IPS-18c (cell line): ENCODE measurements around the gene KCNH8.
"Not testable (repeated sequence)": the region's sequence is repeated elsewhere in the genome, so short reads cannot be mapped to it uniquely, and the experiment has no call there.

Source experiments
- H3K4me3 ChIP-seq: 2 replicates; pipeline ENCODE4 v1.7.0; 2013; ENCODE audit warnings: low read depth, mild to moderate bottlenecking, low read length, moderate library complexity; ENCODE audit not compliant: insufficient read depth
- H3K9me3 ChIP-seq: one replicate; pipeline ENCODE4 v1.6.1; 2013; ENCODE audit warnings: mild to moderate bottlenecking, low read length, moderate library complexity; ENCODE audit not compliant: control insufficient read depth, insufficient read depth

Gene KCNH8

DNA sequence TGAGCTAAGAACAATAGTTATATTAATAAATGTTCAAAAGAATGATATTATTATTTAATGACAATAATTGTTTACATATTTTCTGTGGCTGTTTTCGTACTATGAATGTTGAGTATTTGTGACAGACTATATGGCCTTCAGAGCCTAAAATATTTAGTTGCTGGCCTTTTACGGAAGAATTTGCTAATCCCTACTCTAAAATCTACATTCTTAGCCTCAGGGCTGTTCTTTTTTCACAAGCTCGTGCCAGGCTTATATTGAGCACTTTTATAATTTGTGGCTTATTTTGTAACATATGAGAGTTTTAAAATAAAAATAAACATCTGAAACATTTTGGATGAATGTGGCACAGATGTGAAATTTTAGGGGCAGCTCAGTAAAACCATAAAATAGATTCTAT, 79.9 kb downstream of the KCNH8 start:
- no peak overlapping the region for H3K4me3 ChIP-seq

GRCh38 chr3:19229086-19229485, 80.8 kb downstream of the KCNH8 start:
- Histone ChIP-seq H3K4me3 (no peak overlapping the region), H3K9me3 (no peaks in the 10 kb centered on the region)

More for the DNA sequence above, 79.9 kb downstream of the KCNH8 start:
- no peaks in the 10 kb centered on the region for H3K9me3 ChIP-seq

GRCh38 chr3:19229881-19230280, 81.6 kb downstream of the KCNH8 start:
- not testable (repeated sequence) for H3K4me3 ChIP-seq, H3K9me3 ChIP-seq

- Histone ChIP-seq H3K4me3 (no peak overlapping the region), H3K9me3 (no peaks in the 10 kb centered on the region)
Measured at GRCh38 chr3:19231792-19232461, 83.6 kb downstream of the KCNH8 start.

DNA sequence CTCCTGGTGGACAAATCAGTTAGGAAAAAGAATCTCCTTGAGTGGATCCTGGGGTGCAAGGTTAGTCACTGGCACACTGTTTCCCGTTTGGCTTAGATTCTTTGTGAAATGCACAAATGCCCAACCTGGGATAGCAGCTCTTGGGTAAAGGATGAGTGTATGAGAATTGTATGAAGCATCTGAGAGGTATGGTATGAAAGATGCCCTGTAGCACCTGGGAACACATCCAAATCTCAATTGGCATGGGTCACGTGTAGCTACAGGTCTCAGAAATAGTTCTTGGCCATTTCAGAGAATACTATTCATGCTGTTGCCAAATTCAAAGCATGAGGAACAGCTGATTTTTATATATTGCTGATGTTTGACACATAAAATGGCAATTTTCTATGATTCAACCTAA, 84.3 kb downstream of the KCNH8 start:
- no peak overlapping the region for H3K4me3 ChIP-seq

DNA sequence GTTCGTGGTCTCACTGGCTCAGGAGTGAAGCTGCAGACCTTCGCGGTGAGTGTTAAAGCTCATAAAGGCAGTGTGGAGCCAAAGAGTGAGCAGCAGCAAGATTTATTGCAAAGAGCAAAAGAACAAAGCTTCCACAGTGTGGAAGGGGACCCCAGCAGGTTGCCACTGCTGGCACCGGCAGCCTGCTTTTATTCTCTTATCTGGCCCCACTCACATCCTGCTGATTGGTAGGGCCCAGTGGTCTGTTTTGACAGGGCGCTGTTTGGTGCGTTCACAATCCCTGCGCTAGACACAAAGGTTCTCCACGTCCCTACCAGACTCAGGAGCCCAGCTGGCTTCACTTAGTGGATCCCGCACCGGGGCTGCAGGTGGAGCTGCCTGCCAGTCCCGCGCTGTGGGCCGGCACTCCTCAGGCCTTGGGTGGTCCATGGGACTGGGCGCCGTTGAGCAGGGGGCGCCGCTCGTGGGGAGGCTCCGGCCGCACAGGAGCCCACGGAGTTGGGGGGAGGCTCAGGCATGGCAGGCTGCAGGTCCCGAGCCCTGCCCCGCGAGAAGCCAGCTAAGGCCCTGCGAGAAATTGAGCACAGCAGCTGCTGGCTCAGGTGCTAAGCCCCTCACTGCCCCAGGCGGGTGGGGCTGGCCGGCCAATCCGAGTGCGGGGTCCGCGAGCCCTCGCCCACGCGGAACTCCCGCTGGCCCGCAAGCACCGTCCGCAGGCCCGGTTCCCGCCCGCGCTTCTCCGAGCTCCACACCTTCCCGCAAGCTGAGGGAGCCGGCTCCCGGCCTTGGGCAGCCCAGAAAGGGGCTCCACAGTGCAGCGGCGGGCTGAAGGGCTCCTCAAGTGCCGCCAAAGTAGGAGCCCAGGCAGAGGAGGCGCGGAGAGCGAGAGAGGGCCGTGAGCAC, 85.8 kb downstream of the KCNH8 start:
- H3K9me3 ChIP-seq, H3K4me3 ChIP-seq: not testable (repeated sequence)

More for the DNA sequence above, 84.3 kb downstream of the KCNH8 start:
- H3K9me3 ChIP-seq: no peaks in the 10 kb centered on the region

GRCh38 chr3:19248143-19248542, 99.8 kb downstream of the KCNH8 start:
- H3K4me3 ChIP-seq: no peak overlapping the region
- peaks cover 2% of the 10 kb centered on the region for H3K9me3 ChIP-seq

GRCh38 chr3:19248767-19249166, 100.5 kb downstream of the KCNH8 start:
- Histone ChIP-seq H3K4me3 (no peak overlapping the region), H3K9me3 (peaks cover 2% of the 10 kb centered on the region)

- no peak overlapping the region for H3K4me3 ChIP-seq
- no peaks in the 10 kb centered on the region for H3K9me3 ChIP-seq
Measured at GRCh38 chr3:19250959-19251610, 102.8 kb downstream of the KCNH8 start.

DNA sequence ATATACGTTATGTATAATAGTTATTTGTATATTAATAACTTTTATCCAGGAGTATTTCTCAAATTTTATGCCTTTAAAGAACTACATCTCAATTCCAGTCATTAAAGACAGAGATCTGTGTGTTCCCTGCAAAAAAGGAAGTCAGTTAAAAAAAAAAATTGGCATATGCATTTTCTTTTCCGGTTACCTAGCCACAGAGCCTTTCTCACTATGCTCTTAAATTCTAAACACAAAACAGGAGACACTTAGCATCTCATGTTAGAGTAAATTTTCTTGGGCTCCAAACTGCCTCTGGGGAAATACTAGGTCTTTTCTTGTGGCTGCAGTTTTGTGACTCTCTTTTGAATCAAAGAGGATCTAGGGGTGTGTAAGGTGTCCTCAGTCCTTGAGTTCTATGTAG, 105.9 kb downstream of the KCNH8 start:
- Histone ChIP-seq H3K9me3 (no peaks in the 10 kb centered on the region), H3K4me3 (no peak overlapping the region)

DNA sequence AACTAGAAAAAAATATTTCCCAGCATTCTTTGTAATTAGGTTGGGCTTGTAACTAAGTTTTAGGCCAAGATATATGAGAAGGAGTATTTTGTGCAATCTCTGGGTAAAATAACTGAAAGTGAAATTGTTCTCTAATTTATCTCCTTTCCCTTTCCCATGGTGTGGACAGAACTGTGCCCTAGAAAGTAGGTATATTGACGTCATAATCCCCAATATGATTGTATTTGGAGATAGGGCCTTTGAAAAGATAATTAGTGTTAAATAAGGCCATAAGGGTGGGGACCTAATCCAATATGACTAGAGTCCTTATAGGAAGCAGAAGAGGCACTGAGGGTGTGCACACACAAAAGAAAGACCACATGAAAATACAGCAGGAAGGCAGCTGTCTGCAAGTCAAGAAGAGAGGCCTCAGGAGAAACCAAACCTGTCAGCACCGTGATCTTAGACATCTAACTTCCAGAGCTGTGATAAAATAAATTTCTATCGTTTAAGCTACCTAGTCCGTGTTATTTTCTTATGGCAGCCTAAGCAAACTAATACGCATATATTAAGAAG, 106.6 kb downstream of the KCNH8 start:
- Histone ChIP-seq H3K4me3 (no peak overlapping the region), H3K9me3 (no peaks in the 10 kb centered on the region)

DNA sequence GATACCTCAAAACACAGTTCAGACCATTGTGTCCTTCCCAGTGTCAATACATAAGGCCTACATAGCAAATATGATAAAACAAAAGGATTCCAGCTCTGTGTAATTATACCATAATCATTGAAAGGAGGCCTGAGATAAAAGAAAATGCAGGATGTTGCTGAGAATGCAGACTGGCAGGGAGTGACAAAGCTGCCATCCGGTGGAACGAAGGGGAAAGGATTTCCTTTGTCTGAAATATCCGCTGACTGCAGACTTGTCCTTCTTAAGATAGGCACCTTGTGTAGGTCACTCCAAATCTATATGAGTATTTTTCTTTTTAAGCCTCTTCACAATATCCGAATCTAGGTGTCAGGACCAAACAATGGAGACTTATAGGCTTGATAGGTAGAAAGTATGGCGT, 108.0 kb downstream of the KCNH8 start:
- Histone ChIP-seq H3K9me3 (no peaks in the 10 kb centered on the region), H3K4me3 (no peak overlapping the region)

DNA sequence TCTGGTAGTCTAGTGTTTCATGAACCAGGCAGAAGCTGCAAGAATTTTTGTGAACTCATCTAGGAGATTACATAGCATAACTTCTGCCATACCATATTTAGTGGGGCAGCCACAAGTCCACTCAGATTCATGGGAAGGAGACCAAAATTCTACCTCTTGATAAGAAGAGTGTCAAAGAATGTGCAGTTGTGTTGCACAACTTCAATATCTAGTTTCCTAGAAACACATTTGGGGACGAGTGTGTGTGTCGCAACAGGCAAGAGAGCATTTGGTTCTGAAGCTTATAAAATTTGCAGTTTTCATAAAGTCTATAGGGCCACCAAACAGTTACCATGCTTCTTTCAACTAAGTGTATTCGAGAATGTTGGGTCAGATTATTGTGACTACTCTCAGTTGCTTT, 115.3 kb downstream of the KCNH8 start:
- H3K4me3 ChIP-seq: no peak overlapping the region
- H3K9me3 ChIP-seq: no peaks in the 10 kb centered on the region

DNA sequence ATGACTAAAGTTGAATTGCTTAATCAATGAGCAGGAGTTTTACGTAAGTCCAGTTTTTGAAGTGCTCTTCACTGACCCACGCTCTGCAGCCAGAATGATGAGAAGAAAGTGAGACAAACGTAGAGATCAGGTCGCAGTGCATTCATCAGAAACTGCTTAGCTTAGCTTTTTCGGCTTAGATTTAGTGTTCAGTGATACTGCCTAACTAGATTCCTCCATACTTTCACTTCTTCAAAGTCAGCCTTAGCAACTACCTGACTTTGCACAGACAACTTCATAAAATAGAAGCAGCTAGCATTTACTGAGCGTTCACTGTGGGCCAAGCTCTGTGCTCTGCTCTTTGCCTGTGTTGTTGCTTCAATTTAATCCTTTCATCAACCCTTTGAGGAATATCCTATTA, 116.1 kb downstream of the KCNH8 start:
- Histone ChIP-seq H3K4me3 (no peak overlapping the region), H3K9me3 (no peaks in the 10 kb centered on the region)

DNA sequence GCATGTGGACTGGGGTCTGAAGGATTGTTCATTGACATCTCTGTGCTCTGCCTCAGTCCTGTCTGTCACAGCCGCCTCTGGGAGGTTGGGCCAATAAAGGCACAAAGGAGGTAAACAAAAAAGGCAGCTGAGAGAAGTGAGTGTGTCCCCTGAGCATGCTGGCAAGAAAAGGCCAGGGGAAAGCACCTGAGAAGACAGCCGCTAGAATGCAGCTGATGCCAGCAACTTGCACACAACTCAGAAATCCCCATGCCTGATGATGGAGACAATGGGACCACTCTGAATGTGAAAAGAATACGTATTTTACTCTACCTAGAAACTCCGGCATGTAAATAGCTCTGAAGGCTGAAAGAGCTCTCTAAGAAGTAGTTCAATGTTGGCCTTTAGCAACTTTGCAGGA, 118.7 kb downstream of the KCNH8 start:
- Histone ChIP-seq H3K9me3 (no peaks in the 10 kb centered on the region), H3K4me3 (no peak overlapping the region)

DNA sequence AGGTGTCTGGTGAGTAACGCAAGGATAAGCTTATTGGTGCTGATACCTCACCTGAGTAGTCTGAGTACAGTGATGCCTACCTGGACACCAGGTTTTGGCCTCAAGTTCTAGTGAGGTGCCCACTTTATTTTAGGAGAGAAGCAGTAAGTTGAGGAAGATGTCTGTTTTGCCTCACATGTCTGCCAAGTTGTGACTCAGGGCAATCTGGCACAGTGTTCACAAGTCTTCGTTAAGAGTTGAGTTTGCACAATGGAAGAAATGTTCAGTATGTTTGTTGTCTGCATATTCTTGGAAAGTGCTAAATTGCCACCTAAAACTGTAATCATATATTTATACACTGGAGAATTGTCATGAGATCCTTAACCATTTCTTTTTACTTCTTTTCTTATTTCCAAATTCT, 122.2 kb downstream of the KCNH8 start:
- no peaks in the 10 kb centered on the region for H3K9me3 ChIP-seq
- H3K4me3 ChIP-seq: no peak overlapping the region

DNA sequence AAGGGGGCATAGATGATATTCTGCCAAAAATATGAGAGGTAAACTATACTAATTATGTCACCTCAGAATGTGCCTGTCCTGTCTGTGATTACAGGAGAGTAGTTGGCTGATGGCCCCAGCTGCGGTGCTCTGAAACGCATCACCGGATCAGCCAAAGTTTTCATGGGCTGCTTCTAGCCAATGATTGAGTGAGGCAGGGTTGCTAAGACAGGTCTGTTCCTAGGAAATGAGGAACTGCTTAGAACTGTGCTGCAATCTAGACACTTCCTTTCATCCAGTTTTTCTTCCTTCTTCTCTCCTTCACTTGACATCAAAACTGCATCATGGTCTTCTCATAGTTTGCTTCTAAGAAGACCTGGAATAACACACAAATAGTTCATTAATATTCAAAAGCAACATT, 124.0 kb downstream of the KCNH8 start:
- Histone ChIP-seq H3K9me3 (no peaks in the 10 kb centered on the region), H3K4me3 (no peak overlapping the region)

- no peak overlapping the region for H3K4me3 ChIP-seq
- no peaks in the 10 kb centered on the region for H3K9me3 ChIP-seq
Measured at GRCh38 chr3:19273091-19273490, 124.8 kb downstream of the KCNH8 start.
